AML-193 (cell line): ENCODE results near the gene KRT37.
"Not testable (repeated sequence)": the region's sequence is repeated elsewhere in the genome, so short reads cannot be mapped to it uniquely, and the experiment has no call there.

Source experiments
- DNase-seq, 2 experiments: peaks; one replicate each; lab custom pipeline; 2025; lab: John Stamatoyannopoulos, UW

The KRT37 gene

GRCh38 chr17:41404024-41404671 lies 20.2 kb downstream of the KRT37 start:
- DNase-seq = peak; percentile 37 to 44

- no peak for DNase-seq
These were observed 20.9 kb downstream of the KRT37 start for GRCh38 chr17:41403404-41404023.

- DNase-seq = no peak
These were observed 22.2 kb downstream of the KRT37 start for GRCh38 chr17:41402161-41402560.

- DNase-seq = no peak
These were observed 27.3 kb downstream of the KRT37 start, which contains the start of gene KRT31 for GRCh38 chr17:41396996-41397660. Gene KRT31 (minus strand): TSS chr17:41397608. CDS start chr17:41397539, 69 bp downstream.

- no peak for DNase-seq
These were observed 28.0 kb downstream of the KRT37 start for GRCh38 chr17:41396340-41396739.

- no peak for DNase-seq
These were observed 28.8 kb downstream of the KRT37 start for GRCh38 chr17:41395611-41396010.

GRCh38 chr17:41395044-41395443 lies 29.3 kb downstream of the KRT37 start:
- not testable (repeated sequence) for DNase-seq

GRCh38 chr17:41394254-41394996 lies 30.0 kb downstream of the KRT37 start:
- no peak for DNase-seq

GRCh38 chr17:41393826-41394225 lies 30.6 kb downstream of the KRT37 start:
- DNase-seq = no peak

GRCh38 chr17:41393294-41393693 lies 31.1 kb downstream of the KRT37 start:
- DNase-seq = no peak

GRCh38 chr17:41392278-41392677 lies 32.1 kb downstream of the KRT37 start:
- no peak for DNase-seq

- no peak for DNase-seq
These were observed 32.9 kb downstream of the KRT37 start for GRCh38 chr17:41391535-41391934.

- no peak for DNase-seq
These were observed 33.9 kb downstream of the KRT37 start for GRCh38 chr17:41390411-41390938.

GRCh38 chr17:41387670-41388069 lies 36.7 kb downstream of the KRT37 start:
- no peak for DNase-seq

- DNase-seq = no peak
These were observed 38.2 kb downstream of the KRT37 start for GRCh38 chr17:41386227-41386626.

- DNase-seq = peak in 1 of 2 experiments; percentile 10
These were observed 40.7 kb downstream of the KRT37 start for GRCh38 chr17:41383690-41384089.

GRCh38 chr17:41382394-41382793 lies 42.0 kb downstream of the KRT37 start:
- no peak for DNase-seq

- DNase-seq = not testable (repeated sequence)
These were observed 42.4 kb downstream of the KRT37 start, which contains the start of gene KRT34 for GRCh38 chr17:41381943-41382342. Gene KRT34 (minus strand): TSS chr17:41382306. CDS start chr17:41382246, 60 bp downstream.

GRCh38 chr17:41380091-41380490 lies 44.3 kb downstream of the KRT37 start:
- DNase-seq = not testable (repeated sequence)

- DNase-seq = no peak
These were observed 46.8 kb downstream of the KRT37 start for GRCh38 chr17:41377546-41377945.
